ENCODE data around the gene CEP128.

CEP128 gene

DNA sequence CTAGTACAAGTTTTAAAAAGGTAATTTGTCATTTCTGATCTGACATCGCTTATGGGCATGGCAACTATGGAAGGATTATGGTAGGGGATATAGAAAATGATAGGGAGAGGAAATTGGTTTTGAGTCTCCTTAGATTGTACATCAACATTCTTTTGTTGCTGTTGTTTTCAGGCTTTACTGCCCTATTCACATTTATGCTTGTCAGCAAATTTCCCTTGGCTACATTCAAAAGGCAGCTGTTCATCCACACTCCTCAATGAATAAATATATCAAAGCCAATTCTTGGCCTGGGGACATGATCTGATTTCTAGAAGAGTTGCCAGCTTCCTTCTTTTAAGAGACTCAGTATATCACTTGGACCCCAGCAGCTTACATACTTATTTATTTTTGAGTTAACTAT, 283.4 kb downstream of the CEP128 start:
- no peak for DNase-seq

DNA sequence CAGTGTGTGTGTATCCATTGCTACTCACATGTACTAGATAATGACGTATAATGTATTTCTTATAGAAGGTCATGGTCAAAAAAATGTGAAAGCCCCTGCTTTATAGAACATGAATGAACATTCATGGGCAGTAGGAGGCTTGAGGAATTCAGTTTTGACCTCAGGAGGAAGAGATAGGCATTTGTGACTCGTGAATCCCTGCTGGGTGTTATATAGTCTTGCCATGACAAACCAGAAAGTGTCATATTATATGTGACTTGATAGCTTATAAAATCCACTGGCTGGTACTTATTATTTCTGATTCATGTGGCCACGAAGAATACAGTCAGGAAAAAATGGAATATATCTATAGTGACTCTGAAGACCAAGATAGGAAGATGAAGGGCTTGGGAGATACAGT, 287.6 kb downstream of the CEP128 start:
- no peak for DNase-seq

DNA sequence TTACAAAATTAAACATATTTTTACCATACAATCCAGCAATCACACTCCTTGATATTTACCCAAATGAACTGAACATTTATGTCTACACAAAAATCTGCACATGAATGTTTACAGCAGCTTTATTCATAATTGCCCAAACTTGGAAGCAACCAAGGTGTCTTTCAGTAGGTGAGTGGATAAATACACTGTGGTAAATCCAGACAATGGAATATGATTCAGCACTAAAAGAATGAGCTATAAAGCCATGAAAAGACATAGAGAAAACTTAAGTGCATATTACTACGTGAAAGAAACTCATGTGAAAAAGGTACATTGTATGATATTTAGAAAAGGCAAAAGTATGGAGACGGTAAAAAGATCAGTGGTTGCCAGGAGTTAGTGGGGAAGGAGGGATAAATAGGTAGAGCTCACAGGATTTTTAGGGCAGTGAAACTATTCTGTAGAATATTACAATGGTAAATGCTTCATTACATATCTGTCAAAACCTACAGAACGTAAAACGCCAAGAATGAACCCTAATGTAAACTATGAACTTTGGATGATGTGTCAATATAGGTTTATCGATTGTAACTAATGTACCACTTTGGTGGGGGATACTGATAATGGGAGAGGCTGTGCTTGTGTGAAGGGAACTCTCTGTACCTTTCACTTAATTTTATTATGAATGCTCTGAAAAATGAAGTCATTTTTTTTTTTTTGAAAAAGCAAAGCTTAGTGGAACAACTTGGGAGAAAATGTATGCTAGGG, 295.7 kb downstream of the CEP128 start:
- no peak for DNase-seq

DNA sequence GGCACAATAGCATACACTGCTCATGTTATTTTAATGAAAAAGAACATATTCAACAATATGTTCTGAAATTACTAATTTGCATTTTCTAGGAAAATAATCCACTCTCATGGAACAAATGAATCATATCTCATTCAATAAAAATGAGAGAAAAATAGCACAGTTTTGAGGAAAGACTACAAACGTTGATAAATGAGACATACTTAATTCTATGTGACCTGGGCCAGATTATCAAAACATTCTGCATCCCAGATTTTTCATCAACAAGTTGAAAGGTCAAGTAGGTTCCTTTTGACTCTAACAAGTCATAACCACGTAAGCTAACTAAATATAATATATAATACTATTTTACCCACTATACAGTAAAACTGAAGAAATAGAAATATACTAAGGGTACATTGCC, 296.7 kb downstream of the CEP128 start:
- no peak for DNase-seq

DNA sequence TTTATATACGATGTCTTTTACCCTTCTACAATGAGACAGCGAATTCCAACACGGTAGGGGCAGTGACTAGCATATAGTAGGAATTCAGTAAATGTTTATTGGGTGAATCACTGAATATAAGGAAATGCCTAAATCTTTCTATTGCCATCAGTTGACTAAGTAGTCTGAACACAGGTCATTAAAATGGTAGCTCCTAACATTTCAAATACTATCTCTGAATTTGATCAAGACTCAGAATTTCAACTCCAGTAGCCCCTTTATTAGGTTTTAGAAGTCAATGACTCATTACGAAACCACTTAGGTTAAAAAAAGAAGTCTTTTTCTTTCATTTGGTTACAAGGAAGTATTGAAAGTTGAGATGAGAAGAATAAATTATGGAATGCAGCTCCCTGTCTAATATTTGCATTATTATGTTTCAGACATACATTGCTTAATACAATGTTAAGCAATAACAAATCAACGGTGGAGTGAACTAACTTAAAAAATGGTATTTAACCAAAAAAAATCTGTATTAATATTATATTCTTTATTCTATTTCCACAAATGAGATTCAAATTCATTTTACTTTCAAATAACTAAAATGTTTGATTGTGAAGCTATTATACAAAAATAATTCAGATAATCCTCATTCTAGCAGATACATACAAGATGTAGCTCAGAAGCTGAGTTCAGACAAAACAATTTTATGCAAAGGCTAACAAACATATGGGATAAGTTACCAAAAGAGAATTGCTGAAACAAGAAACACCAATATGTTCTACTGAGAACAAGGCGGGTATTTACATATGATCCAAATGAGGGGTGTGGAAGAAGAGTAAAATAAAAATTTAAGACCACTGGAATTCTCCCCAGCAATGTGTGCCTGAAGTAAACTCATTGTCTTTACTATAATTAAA, 302.7 kb downstream of the CEP128 start:
- no peak for DNase-seq

DNA sequence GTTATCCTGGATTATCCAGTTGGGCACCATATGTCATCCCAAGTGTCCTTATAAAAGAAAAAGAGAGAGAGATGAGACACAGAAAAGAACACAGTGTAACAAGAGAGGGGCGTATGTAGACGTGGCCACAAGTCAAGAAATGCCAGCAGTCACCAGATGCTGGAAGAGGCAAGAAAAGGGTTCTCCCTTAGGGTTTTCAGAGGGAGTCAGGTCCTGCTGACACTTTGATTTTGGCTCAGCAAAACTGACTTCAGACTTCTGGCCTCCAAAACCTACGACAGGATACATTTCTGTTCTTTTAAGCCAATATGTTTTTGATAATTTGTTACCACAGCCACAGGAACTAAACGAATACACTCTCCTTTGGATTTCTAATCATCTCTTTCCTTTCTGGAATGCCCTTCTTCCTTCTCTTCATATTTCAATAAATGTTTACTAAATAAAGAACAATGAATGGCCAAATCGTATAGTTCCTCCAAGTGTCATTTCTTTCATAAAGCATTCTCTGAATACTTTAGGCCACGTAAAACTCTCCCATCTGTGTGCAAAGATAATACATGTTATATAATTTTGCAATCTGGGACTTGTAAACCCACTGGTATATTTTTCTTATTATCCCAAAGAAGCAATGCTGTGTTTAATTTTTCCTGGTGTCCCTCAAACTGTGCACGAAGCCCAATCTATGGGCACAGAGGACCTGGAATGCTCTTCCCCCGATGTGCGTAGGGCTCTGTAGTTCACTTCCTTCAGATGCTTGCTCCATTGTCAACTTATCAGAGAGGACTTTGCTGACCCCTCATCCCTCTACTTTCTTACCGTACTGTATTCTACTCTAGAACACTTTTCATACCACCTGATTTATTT, 303.6 kb downstream of the CEP128 start:
- DNase-seq = no peak

DNA sequence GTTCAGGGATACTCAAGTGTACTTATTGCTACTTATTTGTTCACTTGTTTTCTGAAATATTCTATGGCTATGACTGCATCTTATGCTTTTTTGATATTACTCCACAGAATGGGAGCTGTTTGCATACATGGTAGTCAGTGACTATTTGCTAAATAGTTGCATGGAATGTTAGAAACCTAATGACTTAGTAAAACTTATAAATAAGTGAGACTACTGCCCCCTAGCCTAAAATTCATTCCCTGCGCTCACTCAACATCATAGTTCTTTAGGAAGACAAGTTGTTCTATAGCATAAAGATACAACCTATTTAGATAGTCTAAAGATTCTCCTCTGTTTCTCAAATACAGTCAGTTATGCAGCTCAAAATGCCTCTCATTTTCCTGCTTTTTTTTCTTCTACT, 305.5 kb downstream of the CEP128 start:
- no peak for DNase-seq

DNA sequence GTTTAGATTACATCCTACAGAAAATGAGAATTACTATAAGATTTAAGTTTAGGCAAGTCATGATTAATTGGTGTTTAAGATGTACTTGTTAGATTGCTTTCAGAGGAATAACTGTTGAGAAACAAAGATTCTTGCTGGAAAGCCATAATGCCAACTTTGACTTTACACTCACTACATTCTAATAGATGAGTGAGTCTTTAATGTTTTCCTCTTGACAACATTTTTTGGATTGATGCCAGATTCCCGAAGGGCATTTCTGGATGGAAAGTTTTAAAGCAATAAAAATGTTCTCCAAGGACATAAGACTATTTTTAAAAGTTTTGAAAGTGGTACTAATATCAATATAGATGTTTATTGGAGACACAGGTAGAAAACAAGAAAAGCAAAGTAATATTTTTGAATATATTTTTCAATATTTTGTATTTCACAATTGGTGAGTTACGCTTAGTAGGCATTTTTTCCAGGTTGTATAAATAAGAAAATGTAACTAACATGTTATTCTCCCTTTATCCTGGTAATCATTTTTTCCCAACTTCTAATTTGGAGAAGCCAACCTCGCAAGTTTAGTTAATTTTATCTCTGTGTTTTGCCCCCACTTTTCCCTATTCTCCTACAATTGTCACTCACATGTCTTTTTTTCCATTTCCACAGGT, 307.3 kb downstream of the CEP128 start:
- DNase-seq = no peak

DNA sequence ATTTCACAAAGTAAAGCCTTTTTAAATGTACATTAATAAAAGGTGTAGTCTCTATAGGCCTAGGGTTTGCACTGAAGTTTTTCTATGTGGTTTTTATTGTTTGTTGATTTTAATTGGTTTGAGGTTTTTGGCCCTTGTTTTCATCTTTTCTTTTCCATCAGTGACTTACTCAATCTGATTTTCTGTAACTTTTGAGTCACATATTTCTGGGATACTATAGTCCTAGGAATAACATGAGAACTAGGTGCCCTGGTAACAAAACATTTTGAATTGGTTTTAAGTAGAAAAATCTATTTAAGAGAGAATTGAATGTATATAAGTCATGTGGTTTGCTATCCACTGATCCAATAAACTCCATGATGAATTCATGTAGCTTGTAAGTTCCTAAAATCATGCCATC, 311.9 kb downstream of the CEP128 start:
- DNase-seq = no peak

DNA sequence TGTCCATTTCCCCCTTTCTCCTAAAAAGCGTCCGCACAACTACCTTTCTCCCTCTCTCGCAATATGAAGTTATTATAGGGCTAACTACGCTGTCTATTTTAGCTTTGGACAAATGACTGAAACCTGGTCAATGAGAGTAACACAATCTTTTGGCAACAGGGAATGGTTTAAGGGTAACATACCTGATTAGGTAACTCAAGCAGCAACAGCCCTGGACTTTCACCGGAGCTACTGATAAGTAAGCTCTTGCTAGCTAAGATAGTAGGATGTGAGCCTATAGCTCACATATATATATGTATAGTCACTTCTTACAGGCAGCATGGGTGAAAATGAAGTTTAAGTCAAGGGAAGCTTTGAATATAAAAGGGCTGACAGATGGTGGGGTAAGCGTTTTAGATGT, 313.0 kb downstream of the CEP128 start:
- no peak for DNase-seq

DNA sequence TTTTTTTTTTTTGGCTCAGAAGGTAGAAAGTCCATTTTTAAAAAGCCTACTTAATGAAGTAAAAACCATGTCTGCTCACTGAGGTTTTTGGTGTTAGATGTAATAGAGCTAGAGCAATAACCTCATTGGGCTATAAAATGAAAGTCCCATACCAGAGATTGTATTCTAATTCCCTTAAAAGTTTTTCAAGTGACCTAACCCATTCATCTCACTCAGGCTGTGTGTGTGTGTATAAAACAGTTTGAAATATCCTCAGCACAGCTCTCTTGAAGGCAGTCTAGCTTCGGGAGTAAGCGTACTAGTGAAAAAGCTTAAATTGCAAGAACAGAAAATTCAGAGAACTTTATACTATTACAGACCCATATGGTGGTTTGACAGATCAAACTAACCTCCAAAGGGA, 313.8 kb downstream of the CEP128 start:
- DNase-seq = no peak

DNA sequence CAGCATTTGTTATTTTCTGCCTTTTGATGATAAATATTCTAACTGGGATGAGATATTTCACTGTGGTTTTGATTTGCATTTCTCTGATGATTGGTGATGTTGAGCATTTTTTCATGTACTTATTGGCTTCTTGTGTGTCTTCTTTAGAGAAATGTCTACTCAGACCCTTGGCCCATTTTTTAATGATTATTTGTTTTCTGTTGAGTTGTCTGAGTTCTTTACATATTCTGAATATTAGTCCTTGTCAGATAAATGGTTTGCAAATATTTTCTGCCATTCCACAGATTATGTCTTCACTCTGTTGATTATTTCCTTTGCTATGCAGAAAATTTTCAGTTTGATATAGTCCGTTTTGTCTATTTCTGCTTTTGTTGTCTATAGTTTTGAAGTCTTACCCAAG, 317.0 kb downstream of the CEP128 start:
- DNase-seq = no peak

DNA sequence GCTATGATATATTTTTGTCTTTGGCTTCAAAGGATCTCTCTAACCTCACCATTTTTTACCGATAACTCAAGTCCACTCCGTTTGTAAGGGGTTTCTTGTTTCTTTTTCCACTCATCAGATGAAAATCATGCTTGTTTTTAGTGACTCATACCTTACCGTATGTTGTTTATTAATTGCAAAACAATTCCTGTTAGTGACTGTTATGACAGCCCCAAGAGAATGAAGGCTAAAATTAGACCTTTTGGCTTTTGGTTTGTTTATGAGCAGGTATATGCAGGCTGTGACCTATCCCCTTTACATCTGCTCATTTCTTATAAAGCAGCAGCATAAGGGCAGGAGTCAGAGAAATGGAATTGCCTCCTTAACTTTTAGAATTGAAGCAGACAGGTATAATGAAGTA, 319.8 kb downstream of the CEP128 start:
- no peak for DNase-seq

DNA sequence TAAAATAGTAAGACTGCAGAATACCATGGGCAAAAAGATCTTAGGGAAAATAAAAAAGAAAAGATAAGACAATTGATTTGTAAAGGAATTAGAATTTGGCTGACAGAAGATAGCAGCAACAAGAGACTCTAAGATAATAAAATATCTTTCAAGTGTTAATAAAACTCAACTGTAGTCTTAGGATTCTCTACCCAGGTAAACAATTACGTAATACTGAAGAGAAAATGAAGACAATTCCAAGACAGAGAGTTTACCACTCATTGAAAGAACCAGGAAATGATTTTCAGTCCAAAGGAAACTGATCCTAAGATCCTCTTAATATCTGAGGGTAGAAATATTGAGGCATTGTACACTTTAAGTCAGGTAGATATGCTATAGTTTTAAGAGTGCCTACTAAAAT, 321.1 kb downstream of the CEP128 start:
- no peak for DNase-seq

DNA sequence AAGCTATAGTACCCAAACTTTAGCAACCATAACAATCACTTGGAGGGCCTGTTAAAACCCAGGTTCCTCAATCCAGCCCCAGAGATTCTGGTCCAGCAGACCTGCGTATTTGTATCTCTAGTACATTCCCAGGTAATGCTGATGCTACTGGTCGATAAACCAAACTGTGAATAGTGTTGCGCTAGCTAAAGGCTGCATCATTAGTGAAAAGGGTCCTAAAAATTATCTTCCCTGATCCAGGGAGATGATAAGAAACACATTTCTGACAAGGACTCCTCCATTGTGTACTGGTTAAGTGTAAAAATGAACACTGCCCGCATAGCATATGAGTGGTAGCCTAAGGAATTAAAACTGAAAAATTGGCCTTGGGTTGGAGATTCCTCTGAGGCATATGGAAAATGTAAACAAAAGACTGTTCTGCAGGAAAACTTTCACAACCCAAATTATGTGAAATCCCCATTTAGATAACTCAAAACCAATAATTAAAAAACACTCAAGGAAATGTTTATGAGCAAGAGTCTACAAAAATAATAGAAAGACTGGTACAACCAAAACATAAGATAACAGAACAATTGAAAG, 322.7 kb downstream of the CEP128 start:
- DNase-seq = no peak

DNA sequence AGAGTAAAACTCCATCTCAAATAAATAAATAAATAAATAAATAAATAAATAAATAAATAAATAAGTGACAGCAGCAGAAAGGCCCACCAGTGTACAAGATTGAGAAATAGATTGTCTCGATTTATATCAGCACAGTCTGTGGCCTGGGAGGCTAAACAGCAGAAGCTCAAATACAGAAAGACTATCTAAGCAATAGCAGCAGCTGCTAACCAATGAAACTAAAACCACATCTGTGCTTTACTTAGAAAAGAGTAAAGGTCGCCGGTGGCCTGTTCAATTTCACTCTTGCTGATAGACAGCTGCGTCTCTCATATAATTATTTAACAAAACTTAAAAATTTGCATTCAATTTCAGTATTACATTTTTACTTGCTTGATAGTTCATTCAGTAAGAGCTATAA, 325.7 kb downstream of the CEP128 start:
- no peak for DNase-seq

DNA sequence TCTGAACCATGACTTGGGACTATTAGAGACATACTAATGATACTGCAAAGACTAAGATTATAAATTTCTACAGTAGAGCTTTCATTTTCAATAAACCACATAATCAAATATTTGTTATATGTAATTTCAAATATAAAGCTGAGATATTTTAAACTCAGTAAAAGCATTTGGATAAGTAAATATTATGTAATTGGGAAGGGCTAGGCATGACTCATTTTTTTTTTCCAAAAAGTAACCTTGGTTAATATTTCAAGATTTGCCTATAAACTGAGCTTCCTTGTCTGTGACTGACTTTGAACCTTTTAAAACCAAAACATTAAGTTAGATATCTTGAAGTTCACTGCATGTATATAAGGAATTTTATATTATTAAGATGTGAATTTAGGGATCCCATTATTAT, 332.5 kb downstream of the CEP128 start:
- no peak for DNase-seq

DNA sequence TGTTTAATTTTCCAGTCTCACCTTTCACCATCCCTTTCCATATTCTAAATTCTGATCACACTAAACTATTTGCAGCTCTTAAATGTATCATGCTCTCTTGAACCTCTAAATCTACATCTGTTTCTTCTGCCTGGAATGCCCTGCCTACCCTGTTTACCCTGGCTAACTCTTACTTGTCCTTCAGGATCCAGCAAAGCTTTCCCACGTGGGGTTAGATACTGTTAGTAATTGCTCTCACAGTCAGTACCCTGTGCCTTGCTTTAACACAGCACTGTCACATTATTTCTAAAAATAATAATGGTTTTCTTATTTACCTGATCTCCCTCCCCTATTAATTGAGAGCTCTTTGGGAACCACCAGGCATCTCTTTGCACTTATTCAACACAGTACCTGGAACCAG, 333.0 kb downstream of the CEP128 start:
- no peak for DNase-seq

DNA sequence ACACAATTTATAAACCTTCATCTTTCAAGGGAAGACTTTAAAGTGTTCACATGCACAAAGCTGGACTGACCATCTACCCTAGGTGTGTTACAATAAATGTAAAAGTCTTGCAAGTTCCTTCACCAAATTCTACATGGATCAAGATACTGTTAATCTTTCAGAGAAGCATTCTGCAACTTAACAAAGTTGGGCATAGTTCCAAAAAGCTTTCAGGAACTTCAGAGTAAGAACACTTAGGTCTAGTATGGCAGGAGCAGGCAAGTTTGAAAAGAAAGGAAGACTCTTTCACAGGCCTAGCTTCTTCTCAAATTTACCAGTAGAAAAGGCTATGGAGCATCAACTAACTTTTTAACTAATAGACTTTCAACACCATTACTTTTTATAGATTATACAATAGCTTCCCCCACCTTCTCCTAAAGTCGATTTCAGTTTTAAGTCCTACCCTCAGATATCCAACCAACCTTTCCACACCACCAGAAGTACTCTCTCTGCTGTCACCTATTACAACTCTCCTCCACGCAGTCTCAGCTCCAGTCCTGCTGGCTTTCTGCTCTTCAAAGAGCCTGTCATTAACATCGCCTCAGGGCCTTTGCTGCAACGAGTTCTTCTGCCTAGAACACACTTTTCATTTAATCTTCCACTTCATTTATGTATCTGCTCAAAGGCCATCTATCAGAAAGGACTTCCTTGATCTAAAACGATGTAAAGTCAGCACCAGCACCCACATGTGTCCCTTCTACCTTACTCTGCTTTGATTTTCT, 333.9 kb downstream of the CEP128 start:
- no peak for DNase-seq

DNA sequence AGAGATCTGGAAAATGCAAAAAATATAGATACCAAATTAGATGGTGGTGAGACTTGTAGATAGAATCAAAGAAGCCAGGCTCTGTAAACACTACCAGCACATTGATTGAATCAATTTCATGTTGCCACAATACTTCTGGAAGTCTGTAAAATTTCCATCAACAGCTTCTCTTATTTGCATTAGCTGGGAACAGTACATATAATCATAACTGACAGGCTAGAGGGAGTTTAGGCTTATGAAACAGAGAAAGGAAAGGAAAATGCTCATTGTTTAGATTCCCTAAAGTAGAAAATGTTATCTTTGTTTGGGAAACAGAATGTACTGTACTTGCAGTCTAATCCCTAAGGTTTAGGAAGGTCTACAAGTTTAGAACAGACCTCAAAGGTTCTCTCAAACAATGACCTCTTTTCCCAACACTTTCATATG, 335.2 kb downstream of the CEP128 start:
- DNase-seq = no peak

DNA sequence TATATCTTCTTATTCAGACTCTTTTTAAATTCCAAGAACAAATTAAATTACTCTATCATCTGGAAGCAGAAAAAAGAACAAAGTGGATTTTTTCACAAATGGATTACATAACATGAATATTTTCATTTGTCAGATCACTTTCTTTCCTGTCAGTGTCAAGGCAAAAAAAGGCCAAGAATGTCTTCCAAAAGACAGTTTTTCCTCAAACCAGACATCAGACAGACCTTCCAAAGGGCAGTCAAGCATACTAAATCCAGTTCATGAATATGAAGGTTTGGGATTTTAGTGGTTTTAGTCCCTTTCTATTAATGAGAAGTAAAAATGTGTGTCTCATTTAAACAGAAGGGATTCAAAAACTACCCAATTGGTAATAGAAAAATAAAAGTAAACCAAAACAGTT, 336.0 kb downstream of the CEP128 start:
- no peak for DNase-seq

DNA sequence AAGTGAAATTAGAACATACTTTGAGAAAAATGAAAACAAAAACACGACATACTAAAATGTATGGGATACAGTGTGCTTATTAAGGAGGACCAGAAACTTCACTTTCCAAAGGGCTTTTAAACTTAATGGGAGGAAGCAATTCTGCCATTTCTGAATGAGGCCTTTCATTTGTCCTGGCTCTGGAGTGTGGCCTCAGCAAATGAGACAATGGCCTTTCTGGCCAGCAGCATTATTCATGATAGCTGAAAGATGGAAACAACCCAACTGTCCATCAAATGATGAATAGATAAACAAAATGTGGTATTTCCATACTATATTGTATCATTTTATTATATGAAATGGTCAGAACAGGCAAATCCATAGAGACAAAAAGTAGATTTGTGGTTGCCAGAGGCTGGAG, 338.6 kb downstream of the CEP128 start:
- DNase-seq = no peak

Data from NCI-H510A (cell line).